ENCODE measurements around the gene CPEB1.

- TF ChIP-seq POLR2A (IDR thresholded peaks at IDR 0.05) = no peak
- no peak for TF ChIP-seq CTCF (IDR thresholded peaks at IDR 0.05)
Measured at GRCh38 chr15:82643992-82644391, 3.2 kb downstream of the CPEB1 start.

Data from Peyer's patch (tissue), 4 donors.